Left lung (tissue), 10 donors: Measurements from ENCODE around the gene SLC30A9. TPM values are rescaled to one million over a fixed set of nuclear protein-coding genes. Genes with fewer than 3 reads are reported as not detected.

ENCODE experiments used
- ATAC-seq: fragments of 200-7000 bp; cut with Tn5 transposase; one replicate; pipeline ENCODE4 v1.9.1; 2020; ENCODE audit warnings: moderate library complexity
- DNase-seq, 4 donors: peaks; one replicate each; pipeline ENCODE4 v3.0.0-alpha.2; 2013 to 2020
- H3K27ac ChIP-seq, 2 donors: fragments of 200-600 bp; sonication (generic) in 1 of 2; one replicate each; pipeline versions ENCODE4 v1.5.0 to v1.8.0; 2020 to 2021
- H3K27me3 ChIP-seq, 2 donors: fragments of 200-600 bp; sonication (generic) in 1 of 2; one replicate each; pipeline versions ENCODE4 v1.5.0 to v1.8.0; 2020 to 2021
- H3K36me3 ChIP-seq, 2 donors: fragments of 200-600 bp; sonication (generic) in 1 of 2; one replicate each; pipeline versions ENCODE4 v1.5.0 to v1.8.0; 2020 to 2021
- H3K4me1 ChIP-seq, 2 donors: fragments of 200-600 bp; one replicate each; pipeline ENCODE4 v1.8.0; 2021
- H3K4me3 ChIP-seq, 2 donors: fragments of 200-600 bp; sonication (generic) in 1 of 2; one replicate each; pipeline versions ENCODE4 v1.5.0 to v1.8.0; 2020 to 2021; ENCODE audit warnings: mild to moderate bottlenecking in 1 of 2
- H3K9me3 ChIP-seq, 2 donors: fragments of 200-600 bp; sonication (generic) in 1 of 2; one replicate each; pipeline versions ENCODE4 v1.5.0 to v1.8.0; 2020 to 2021
- intact Hi-C, 2 donors: fragments of 100-400 bp; cut with DNase I; formaldehyde crosslinking; loops; one replicate each; pipeline versions ENCODE4 v1.11.2 to v1.14.2; 2022
- polyA plus RNA-seq, 6 donors: library from polyadenylated mRNA; unstranded; fragments of 120-200 nt; gene quantifications; one replicate each; pipeline ENCODE4 v1.2.1, GENCODE V29; 2013; ENCODE audit not compliant: insufficient read length in 6 of 6
- total RNA-seq, 2 donors: library from RNA; stranded (reverse); fragmentation: NEBNext Ultra II Directional; extraction: Animal tissue kit (Norgen Biotek cat#: 25700); gene quantifications; one replicate each; pipeline ENCODE4 v1.2.1, GENCODE V29; 2021
- TF ChIP-seq, protein P1 (sequence below), 2 donors: fragments of 200-600 bp; sonication (generic) in 1 of 2; IDR thresholded peaks; one replicate each; pipeline versions ENCODE4 v1.5.0 to v1.8.0; 2021; ENCODE audit warnings: antibody characterized with exemption in 2 of 2
- donor health status: DM: no; HTN: yes; CAD: no.
- donor health status: DM: no; HTN: no; CAD: no.

SLC30A9 gene
- total and polyA plus RNA-seq, 8 donors, result 45.7 to 90.8 (median 84.0) TPM

DNA sequence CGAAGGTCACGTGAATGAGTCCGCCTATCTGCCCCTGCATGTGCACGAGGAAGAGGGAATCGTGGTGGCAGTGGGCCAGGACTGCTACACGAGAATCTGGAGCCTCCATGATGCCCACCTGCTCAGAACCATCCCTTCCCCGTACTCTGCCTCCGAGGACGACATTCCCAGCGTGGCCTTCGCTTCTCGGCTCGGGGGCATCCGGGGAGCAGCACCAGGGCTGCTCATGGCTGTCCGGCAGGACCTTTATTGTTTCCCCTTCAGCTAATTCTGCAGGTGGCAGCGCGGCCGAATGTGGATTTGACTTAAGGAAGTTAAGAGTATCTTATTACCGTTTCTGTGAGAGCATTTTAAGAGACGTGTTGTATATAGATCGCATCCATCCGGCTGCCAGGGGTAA is 7.6 kb upstream of the SLC30A9 start:
- Histone ChIP-seq H3K27me3 (no peaks in the 10 kb centered on the region), H3K9me3 (peaks cover 0 to 6% of the 10 kb centered on the region in 2 donors), H3K4me3 (no peak overlapping the region), H3K36me3 (no peaks in the 10 kb centered on the region), H3K4me1 (no peaks in the 10 kb centered on the region), H3K27ac (no peak overlapping the region)
- TF ChIP-seq, protein P1, sequence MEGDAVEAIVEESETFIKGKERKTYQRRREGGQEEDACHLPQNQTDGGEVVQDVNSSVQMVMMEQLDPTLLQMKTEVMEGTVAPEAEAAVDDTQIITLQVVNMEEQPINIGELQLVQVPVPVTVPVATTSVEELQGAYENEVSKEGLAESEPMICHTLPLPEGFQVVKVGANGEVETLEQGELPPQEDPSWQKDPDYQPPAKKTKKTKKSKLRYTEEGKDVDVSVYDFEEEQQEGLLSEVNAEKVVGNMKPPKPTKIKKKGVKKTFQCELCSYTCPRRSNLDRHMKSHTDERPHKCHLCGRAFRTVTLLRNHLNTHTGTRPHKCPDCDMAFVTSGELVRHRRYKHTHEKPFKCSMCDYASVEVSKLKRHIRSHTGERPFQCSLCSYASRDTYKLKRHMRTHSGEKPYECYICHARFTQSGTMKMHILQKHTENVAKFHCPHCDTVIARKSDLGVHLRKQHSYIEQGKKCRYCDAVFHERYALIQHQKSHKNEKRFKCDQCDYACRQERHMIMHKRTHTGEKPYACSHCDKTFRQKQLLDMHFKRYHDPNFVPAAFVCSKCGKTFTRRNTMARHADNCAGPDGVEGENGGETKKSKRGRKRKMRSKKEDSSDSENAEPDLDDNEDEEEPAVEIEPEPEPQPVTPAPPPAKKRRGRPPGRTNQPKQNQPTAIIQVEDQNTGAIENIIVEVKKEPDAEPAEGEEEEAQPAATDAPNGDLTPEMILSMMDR (IDR thresholded peaks at IDR 0.05), result no peak
- DNase-seq (no peak), ATAC-seq (no peak)
- intact Hi-C loops, result no loop called here

DNA sequence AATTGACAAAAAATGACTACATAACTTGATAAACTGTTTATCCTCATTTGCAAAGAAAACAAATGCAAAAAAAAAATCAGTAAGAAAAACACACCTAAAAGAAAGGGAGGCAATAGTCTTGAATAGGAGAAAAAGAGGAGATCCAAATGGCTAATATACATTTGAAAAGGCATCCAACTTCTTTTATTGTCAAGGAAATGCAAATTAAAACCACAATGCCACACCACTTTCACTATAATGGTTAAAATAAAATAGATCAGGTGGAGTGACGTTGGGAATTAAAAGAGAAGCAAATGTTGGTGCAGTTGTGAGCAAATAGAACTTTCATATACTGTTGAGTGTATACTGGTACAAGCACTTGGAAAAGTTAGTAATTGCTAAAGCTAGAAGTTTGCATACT is 5.2 kb upstream of the SLC30A9 start:
- intact Hi-C loops, result no loop called here

DNA sequence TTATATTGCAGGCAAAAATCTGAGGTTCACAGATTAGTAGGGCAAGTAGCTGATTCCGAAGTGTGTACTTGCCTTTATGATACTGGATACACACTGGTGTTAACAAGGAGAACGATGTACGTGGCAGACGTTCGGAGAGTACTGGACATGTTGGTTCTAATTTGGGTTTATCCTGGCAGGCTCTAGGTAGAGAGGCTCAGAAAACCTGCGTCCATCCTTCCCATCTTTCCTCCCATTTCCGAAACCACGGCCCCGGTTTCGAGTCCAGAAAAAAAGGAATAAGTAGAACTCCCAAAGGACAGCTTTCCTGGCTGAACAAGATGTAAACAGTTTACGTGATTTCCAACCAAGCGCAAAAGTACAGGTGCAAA is 351 bp upstream of the SLC30A9 start:
- Histone ChIP-seq H3K9me3 (no peaks in the 10 kb centered on the region), H3K36me3 (no peaks in the 10 kb centered on the region), H3K27ac (peak overlapping the region; percentile 74 to 89), H3K4me3 (peak overlapping the region; percentile 85 to 92), H3K27me3 (no peaks in the 10 kb centered on the region), H3K4me1 (peaks cover 10 to 37% of the 10 kb centered on the region in 2 donors)
- DNase-seq, result no peak
- TF ChIP-seq, protein P1 (IDR thresholded peaks at IDR 0.05), result no peak
- ATAC-seq, result peak; percentile 23
- intact Hi-C loops, result no loop called here

More for the DNA sequence above, 5.2 kb upstream of the SLC30A9 start:
- no peaks in the 10 kb centered on the region for H3K27me3 ChIP-seq
- no peak overlapping the region for H3K4me3 ChIP-seq
- ATAC-seq (no peak), DNase-seq (no peak)
- TF ChIP-seq, protein P1 (IDR thresholded peaks at IDR 0.05), result no peak
- peaks cover 0 to 6% of the 10 kb centered on the region in 2 donors for H3K9me3 ChIP-seq
- H3K4me1 ChIP-seq, result peaks cover 5 to 9% of the 10 kb centered on the region in 2 donors
- no peaks in the 10 kb centered on the region for H3K36me3 ChIP-seq
- no peak overlapping the region for H3K27ac ChIP-seq

DNA sequence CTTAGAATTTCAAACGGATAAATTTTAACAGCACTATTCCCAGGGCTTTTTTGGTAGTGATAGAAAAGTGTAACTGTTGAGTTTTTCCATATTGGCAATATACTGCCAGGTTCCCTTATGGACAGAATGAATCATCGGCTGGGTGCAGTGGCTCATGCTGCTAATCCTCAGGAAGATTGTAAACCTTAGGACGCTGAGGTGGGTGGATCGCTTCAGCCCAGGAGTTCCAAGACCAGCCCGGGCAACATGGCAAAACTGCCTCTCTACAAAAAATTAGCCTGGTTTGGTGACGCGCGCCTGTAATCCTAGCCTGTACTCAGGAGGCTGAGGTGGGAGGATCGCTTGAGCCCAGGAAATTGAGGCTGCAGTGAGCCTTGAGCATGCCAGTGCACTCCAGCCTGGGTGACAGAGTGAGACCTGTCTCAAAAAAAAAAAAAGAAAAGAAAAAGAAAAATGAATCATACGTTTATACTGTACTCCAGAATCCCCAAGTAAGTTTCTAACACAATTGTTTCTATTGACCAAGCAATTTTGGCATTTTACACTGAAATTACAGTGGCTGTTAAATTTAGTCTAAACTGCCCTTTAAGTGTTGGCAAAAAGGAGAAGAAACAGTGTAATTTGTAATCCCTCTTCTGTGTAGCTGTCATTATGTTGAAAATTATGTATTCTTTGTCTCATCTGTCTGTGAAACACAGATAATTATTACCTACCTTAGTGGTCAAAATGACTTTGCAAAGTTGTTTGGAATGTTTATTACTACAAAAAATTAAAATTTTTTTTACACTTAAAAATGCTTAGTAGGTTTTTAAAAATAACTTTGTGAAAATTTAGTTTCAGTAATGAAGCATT is 1.8 kb downstream of the SLC30A9 start:
- no peak for ATAC-seq
- intact Hi-C loops, result no loop called here
- H3K4me1 ChIP-seq, result peaks cover 10 to 37% of the 10 kb centered on the region in 2 donors
- no peak overlapping the region for H3K27ac ChIP-seq
- H3K4me3 ChIP-seq, result peak overlapping the region in 1 of 2 donors; percentile 92
- H3K27me3 ChIP-seq, result no peaks in the 10 kb centered on the region
- TF ChIP-seq, protein P1 (IDR thresholded peaks at IDR 0.05), result no peak
- H3K9me3 ChIP-seq, result no peaks in the 10 kb centered on the region
- H3K36me3 ChIP-seq, result no peaks in the 10 kb centered on the region
- DNase-seq, result no peak

DNA sequence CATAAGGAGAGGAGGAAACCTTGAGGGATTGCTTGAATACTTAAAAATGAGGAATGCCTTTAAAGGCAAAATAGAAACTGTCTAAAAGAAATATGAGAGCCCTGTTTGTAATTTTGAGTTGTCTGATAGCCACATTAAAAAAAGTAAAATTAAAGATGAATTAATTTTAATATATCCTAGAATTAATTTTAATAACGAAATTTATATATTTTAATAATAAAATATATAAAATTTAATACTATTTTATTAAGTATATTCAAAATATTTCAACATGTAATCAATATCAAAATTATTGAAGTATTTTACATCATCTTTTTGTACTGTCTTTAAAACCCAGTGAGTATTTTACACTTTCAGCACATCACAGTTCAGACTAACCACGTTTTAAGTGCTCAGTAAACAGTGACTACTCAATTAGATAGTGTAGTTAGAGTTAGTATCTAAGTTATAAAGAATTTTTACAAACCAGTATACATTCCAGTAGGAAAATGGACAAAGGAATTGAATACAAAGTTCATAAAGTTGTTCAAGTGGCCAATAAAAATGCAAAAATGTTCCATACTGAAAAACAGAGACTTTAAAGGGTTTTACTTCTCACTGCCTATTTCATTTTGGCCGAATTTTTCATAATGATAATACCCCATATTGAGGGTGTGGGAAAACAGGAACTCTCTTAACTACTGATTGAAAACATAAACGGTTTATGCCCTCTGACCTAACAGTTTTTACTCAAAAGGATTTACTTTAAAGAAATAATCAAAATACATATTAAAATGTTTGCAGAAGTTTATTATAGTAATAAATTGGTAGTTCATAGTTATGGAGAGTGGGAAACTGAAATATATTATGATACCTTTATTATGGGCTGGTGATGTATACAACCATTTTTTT is 2.9 kb downstream of the SLC30A9 start:
- H3K4me1 ChIP-seq, result peaks cover 10 to 37% of the 10 kb centered on the region in 2 donors
- H3K9me3 ChIP-seq, result no peaks in the 10 kb centered on the region
- intact Hi-C loops, result no loop called here
- H3K27ac ChIP-seq, result no peak overlapping the region
- no peak overlapping the region for H3K4me3 ChIP-seq
- ATAC-seq (no peak), DNase-seq (no peak)
- H3K36me3 ChIP-seq, result no peaks in the 10 kb centered on the region
- TF ChIP-seq, protein P1 (IDR thresholded peaks at IDR 0.05), result no peak
- no peaks in the 10 kb centered on the region for H3K27me3 ChIP-seq
